ENCODE data around the gene MBD6. TPM values are rescaled to one million over a fixed set of nuclear protein-coding genes. Genes with fewer than 3 reads are reported as not detected.
"Not testable (repeated sequence)": the region's sequence is repeated elsewhere in the genome, so short reads cannot be mapped to it uniquely, and the experiment has no call there.

MBD6 gene
- total RNA-seq, 1 experiment from 2014 or later, result 1.5 TPM

DNA sequence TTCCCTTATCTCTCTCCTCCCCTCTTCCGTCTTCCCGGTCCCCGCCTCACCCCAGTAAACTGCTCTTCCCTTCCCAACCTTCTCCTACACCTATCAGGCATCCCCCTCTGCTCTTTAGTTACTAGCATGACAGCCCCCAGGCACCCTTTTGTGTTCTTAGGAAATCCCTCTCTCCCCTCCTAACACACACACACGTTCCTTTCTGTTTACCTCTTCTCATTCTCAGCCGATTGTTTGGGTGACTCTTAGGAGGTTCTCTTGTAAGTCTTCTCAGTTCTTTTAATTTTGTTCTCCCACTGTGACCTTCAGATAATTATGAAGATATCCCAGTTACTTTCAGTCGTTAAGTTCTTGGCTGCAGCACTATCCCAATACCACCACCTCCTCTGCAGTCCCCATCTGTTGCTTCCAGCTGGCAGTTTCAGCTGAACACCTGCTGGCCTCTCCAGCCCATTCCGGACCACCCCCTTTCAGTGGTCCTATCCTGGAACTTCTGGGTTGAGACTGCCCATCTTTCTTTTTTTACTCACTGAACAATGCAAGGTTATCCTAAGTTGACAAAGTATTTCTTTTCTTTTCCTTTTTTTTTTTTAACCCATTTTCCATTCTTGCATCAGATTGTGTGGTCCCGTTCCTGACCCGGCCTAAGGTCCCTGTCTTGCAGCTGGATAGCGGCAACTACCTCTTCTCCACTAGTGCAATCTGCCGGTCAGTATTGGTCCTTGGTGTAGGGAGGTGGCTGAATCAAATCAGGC lies 34.0 kb upstream of the MBD6 start:
- DNase-seq (ENCODE audit: low spot score), result no peak

DNA sequence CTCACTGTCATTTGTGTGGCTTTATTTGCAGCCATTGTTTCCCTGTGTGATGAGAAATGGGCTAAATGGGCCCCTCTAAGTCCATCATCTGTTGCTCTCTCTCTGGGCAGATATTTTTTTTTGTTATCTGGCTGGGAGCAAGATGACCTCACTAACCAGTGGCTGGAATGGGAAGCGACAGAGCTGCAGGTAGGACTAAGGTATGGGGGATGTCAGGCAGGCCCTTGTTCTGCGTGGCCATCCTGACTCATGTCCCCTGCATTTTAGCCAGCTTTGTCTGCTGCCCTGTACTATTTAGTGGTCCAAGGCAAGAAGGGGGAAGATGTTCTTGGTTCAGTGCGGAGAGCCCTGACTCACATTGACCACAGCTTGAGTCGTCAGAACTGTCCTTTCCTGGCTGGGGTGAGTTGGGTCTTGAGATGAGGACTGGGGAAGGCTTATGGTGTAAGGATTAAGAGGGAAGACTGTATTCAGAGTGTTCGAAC lies 33.4 kb upstream of the MBD6 start:
- no peak for DNase-seq (ENCODE audit: low spot score)

DNA sequence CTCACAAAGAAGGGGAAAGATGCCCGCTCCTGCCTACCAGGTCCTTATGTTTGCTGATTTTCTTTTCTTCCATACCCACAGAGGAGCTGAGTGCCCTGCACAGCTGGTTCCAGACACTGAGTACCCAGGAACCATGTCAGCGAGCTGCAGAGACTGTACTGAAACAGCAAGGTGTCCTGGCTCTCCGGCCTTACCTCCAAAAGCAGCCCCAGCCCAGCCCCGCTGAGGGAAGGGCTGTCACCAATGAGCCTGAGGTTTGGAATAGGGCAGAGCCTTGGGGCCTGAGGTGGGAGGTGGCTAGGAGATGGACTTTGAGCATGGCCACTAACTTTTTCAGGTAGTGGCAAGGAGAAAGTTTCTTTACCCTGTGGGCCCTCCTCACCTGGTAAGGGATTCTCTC lies 32.5 kb upstream of the MBD6 start:
- DNase-seq (ENCODE audit: low spot score), result no peak

DNA sequence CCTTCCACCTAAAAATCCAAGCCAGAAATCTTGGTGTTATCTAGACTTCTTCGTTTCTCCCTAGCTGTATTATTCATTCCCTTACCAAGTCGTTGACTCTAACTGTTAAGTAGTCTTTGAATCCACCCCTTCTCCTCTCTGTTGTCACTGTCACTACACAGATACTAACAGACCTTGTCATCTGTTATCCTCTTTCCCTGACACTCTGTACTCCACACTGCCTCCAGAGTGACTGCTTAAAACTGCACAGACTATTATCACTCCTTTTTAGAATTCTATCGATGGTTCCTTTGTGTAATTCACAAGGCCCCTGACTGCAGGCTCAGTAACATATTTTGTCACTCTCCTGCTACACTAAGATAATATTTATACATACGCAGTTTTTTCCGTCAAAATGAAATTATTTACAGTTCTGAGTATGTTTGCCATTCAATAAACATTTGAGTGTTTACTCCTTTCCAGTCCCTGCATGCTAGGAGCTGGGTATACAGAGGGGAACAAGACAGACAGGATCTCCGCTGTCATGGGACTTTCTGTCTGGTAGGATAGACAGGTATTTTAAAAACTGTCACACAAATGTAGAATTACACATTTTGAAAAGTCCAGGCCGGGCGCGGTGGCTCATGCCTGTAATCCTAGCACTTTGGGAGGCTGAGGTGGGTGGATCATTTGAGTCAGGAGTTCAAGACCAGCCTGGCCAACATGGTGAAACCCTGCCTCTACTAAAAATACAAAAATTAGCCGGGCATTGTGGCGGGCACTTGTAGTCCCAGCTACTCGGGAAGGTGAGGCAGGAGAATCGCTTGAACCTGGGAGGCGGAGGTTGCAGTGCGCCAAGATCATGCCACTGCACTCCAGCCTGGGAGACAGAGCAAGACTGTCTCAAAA lies 31.0 kb upstream of the MBD6 start:
- DNase-seq (ENCODE audit: low spot score), result no peak

DNA sequence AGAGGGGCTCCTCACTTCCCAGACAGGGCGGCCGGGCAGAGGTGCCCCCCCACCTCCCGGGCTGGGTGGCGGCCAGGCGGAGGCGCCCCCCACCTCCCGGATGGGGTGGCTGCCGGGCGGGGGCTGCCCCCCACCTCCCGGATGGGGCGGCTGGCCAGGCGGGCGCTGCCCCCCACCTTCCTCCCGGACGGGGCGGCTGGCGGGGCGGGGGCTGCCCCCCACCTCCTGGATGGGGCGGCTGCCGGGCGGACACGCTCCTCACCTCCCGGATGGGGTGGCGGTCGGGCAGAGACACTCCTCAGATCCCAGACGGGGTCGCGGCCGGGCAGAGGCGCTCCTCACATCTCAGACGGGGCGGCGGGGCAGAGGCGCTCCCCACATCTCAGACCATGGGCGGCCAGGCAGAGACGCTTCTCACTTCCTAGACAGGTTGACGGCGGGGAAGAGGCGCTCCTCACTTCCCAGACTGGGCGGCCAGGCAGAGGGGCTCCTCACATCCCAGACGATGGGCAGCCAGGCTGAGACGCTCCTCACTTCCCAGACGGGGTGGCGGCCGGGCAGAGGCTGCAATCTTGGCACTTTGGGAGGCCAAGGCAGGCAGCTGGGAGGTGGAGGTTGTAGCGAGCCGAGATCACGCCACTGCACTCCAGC lies 27.4 kb upstream of the MBD6 start:
- DNase-seq (ENCODE audit: low spot score), result not testable (repeated sequence)

DNA sequence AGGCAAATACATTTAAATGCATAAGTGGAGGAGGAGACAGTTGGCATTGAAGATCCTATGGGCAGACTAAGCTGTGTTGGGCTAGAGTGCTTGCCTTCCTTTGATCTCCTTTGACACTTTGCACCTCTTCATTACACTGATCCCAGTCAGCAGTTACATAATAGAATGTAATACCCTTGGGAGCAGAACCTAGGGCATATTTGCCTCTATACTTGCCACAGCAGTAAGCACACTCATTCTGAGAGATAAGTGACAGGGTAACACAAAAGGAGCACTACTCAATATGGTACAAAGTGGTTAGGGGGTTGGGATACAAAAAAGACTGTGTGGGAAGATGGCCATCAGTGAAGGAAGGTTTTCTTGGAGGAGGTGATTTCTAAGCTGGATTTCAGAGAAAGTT lies 25.8 kb upstream of the MBD6 start:
- DNase-seq (ENCODE audit: low spot score), result no peak

DNA sequence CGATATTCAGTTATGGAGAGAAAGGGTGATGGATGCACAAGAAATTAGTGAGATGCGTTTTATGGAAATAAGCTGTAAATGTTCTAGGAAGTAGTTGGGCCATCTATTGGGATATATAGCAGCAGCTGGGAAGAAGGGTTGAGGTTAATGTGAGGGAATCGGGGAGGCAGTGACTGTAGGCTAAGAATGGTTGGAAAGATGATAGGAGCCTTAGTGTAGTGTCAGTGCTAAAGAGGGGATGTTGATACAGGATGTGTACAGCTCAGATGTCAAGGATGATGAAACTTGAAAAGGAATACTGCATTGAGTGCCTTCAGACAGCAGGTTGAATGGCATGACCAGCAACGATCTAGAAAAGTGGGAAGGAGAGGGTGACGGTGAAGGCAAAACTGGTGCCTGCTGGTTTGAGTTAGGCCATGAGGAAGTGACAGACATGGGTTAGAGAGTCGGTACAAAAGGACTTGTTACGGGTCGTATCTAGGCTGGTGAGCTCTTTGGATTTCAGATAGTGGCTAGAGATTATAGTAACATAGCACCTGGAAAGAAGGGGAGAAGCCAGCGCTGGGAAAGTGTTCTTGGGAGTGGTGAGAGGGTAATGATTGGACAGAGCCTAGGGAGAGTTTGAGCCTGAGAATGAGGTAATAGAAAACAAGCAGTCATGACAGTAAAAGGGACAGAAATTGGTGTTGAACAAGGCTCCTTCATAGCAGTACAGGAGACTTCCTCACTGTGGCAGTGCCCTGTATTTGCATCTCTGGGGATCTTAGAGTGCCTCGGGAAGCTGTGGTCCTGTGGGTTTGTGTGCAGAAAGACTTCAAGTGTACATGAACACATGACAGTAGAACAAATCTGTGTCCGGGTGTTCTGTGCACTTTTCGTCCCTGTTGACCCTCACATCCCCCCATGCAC lies 25.1 kb upstream of the MBD6 start:
- no peak for DNase-seq (ENCODE audit: low spot score)

DNA sequence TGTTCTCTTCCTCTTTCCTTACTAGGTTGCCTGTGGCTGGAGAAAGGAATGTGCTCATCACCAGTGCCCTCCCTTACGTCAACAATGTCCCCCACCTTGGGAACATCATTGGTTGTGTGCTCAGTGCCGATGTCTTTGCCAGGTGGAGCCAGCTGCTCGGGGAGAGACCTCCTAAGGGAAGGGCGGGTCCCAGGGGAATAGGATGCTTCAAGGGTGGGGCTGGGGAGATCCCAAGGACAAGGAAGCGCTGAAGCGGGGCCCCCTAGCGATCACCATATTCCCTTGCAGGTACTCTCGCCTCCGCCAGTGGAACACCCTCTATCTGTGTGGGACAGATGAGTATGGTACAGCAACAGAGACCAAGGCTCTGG lies 24.5 kb upstream of the MBD6 start:
- DNase-seq (ENCODE audit: low spot score), result no peak

DNA sequence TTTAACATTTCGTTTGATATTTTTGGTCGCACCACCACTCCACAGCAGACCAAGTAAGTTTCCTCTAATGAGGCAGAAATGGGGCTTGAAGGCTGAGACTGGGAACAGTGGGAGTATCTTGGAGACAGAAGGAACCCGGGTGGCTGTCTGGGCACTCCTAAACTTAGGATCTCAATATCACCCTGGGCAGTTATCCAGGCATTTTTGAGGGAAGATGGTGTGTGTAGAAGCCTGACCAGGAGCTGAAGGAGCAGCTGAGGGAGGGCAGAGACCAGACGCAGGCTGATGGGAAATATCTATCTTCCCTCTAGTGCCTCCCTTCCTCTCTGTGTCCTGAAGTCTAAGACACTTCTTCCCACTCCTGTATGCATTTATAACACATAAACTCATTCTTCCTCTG lies 24.1 kb upstream of the MBD6 start:
- DNase-seq (ENCODE audit: low spot score), result no peak

DNA sequence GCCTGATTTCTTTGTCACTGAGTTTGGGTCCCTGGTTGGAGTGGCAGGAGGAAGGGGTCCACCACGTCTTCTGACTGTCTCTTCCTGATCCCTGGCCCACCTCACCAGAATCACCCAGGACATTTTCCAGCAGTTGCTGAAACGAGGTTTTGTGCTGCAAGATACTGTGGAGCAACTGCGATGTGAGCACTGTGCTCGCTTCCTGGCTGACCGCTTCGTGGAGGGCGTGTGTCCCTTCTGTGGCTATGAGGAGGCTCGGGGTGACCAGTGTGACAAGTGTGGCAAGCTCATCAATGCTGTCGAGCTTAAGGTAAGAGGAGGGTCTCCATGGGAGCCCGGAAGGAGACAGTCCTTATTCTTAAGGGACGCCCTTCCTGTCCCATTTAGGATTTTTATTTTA lies 22.4 kb upstream of the MBD6 start:
- no peak for DNase-seq (ENCODE audit: low spot score)

DNA sequence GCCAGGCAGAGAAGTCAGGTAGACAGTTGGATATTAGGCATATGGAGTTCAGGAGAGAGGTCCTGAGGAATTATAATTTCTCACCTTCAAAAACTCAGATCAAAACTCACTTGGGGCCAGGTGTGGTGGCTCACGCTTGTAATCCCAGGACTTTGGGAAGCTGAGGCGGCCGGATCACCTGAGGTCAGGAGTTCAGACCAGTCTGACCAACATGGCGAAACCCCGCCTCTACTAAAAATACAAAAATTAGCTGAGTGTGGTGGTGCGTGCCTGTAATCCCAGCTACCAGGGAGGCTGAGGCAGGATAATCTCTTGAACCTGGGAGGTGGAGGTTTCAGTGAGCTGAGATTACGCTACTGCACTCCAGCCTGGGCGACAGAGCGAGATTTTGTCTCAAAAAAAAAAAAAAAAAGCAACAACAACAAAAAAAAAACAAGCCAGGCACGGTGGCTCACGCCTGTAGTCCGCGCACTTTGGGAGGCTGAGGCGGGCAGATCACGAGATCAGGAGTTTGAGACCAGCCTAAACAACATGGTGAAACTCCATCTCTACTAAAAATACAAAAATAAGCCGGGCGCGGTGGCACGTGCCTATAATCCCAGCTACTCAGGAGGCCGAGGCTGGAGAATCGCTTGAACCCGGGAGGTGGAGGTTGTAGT lies 20.2 kb upstream of the MBD6 start:
- DNase-seq (ENCODE audit: low spot score), result not testable (repeated sequence)

DNA sequence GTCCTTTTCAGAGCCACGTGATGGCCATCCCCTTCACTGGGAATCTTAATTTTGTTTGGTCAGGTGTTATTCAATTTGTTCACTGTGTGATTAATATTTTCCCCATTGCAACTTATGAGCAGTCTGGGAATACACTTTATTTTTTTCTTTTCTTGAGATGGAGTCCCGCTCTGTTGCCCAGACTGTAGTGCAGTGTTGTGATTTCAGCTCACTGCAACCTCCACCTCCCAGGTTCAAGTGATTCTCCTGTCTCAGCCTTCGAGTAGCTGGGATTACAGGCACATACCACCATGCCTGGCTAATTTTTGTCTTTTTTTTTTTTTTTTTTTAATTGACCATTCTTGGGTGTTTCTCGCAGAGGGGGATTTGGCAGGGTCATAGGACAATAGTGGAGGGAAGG lies 16.1 kb upstream of the MBD6 start:
- not testable (repeated sequence) for DNase-seq (ENCODE audit: low spot score)

DNA sequence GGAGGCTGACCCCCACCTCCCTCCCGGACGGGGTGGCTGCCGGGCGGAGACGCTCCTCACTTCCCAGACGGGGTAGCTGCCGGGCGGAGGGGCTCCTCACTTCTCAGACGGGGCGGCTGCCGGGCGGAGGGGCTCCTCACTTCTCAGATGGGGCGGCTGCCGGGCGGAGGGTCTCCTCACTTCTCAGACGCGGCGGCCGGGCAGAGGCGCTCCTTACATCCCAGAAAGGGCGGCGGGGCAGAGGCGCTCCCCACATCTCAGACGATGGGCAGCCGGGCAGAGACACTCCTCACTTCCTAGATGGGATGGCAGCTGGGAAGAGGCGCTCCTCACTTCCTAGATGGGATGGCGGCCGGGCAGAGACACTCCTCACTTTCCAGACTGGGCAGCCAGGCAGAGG lies 14.8 kb upstream of the MBD6 start:
- DNase-seq (ENCODE audit: low spot score), result not testable (repeated sequence)

DNA sequence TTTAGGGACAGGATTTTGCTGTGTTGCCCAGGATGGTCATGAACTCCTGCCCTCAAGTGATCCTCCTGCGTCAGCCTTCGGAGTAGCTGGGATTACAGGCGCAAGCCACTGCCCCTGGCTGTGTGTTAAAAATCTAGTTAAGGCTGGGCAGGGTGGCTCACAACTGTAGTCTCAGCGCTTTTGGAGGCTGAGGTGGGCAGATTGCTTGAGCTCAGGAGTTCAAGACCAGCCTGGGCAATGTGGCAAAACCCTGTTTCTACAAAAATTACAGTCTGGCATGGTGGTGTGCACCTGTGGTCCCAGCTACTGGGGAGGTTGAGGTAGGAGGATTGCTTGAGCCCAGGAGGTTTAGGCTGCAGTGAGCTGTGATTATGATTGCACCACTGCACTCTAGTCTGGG lies 11.5 kb upstream of the MBD6 start:
- DNase-seq (ENCODE audit: low spot score), result no peak

DNA sequence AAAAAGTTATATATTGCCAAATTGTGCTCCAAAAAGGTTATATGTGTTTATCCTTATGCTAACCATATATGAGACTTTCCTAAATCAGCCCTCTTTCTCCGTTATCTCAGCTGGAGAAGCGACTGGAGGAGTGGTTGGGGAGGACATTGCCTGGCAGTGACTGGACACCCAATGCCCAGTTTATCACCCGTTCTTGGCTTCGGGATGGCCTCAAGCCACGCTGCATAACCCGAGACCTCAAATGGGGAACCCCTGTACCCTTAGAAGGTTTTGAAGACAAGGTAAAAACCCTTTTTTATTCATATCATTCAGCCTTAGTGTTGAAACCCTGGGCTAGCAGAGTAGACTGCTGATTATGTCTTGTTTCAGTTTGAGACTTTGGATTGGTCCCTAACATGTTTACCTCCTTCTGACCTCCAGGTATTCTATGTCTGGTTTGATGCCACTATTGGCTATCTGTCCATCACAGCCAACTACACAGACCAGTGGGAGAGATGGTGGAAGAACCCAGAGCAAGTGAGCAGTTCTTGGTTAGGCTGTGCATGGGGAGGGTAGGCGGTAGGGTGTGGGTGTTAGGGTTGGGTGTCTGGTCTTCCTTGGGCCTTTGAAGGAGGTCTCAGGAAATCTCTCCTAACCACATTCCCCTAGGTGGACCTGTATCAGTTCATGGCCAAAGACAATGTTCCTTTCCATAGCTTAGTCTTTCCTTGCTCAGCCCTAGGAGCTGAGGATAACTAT lies 10.9 kb upstream of the MBD6 start:
- DNase-seq (ENCODE audit: low spot score), result no peak

DNA sequence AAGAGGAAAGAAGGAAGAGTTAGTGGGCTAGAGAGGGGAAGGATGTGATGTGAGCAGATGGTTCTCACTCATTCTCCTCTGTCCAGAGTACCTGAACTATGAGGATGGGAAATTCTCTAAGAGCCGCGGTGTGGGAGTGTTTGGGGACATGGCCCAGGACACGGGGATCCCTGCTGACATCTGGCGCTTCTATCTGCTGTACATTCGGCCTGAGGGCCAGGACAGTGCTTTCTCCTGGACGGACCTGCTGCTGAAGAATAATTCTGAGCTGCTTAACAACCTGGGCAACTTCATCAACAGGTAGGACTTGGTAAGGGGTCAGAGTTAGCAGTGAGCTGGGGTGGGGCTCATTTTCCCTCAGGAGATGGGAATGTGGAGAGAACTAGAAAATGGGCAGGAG lies 10.0 kb upstream of the MBD6 start:
- DNase-seq (ENCODE audit: low spot score), result no peak

DNA sequence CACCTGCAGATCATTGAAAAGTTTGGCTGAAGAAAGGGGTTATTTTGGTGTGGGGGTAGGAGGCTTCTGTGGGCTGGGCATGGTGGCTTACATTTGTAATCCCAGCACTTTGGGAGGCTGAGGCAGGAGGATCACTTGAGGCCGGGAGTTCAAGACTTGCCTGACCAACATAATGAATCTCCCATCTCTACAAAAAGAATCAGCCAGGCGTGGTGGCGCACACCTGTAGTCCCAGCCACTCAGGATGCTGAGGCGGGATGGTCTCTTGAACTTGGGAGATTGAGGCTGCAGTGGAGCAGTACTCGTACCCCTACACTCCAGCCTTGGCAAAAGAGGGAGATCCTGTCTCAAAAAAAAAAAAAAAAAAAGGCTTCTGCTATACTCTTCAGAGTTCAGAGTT lies 9.4 kb upstream of the MBD6 start:
- DNase-seq (ENCODE audit: low spot score), result no peak

DNA sequence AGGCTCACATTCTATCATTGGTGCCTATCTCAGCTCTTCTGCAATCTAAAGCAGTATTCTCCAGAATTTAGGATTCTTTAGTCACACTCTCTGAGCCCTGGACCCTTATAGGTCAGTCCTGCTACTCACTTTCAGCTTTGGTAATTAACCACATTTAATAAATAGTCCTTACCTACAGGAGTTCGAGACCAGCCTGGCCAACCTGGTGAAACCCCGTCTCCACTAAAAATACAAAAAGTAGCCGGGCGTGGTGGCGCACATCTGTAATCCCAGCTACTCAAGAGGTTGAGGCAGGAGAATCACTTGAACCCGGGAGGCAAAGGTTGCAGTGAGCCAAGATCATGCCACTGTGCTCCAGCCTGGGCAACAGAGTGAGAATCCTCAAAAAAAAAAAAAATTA lies 8.9 kb upstream of the MBD6 start:
- not testable (repeated sequence) for DNase-seq (ENCODE audit: low spot score)

DNA sequence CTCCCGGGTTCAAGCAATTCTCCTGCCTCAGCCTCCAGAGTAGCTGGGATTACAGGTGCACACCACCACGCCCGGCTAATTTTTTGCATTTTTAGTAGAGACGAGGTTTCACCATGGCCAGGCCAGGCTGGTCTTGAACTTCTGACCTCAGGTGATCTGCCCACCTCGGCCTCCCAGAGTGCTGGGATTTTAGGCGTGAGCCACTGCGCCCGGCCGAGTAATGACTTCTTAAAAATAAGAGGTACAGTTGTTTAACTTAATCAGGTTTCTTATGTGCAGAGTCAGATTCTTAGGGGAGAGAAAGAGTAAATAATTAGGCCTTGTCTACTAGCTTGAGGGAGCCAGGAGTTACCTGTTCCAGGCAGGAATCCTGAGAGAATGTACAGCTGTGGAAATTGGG lies 8.4 kb upstream of the MBD6 start:
- DNase-seq (ENCODE audit: low spot score), result not testable (repeated sequence)

DNA sequence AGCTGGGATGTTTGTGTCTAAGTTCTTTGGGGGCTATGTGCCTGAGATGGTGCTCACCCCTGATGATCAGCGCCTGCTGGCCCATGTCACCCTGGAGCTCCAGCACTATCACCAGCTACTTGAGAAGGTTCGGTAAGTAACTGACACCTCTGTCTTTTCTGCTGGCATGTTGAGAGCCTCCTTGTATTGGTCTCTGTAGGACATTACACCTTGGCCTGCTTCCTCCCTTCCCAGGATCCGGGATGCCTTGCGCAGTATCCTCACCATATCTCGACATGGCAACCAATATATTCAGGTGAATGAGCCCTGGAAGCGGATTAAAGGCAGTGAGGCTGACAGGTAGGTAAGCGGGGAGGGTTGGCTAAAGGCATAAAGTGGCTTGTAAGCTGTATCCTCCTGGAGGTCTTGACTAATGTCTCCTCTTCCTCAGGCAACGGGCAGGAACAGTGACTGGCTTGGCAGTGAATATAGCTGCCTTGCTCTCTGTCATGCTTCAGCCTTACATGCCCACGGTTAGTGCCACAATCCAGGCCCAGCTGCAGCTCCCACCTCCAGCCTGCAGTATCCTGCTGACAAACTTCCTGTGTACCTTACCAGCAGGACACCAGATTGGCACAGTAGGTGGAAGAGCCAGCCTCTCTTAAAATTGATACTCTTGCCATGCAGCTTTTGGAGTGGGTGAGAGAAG lies 7.8 kb upstream of the MBD6 start:
- no peak for DNase-seq (ENCODE audit: low spot score)

Measured in H4 (cell line).